Hypothalamus (tissue), 51 donors: Measurements from ENCODE around the gene KIF18B.
A peak's percentile ranks its signal among the peaks of the same experiment; 100 is the strongest.
"Not testable (repeated sequence)": the region's sequence is repeated elsewhere in the genome, so short reads cannot be mapped to it uniquely, and the experiment has no call there.

ENCODE experiments used
- DNase-seq, 51 donors: peaks; one replicate each; lab custom pipeline; 2025; lab: John Stamatoyannopoulos, UW

Gene KIF18B

GRCh38 chr17:44970136-44970741 is 22.7 kb upstream of the KIF18B start:
- DNase-seq: peak in 28 of 51 donors; percentile 6 to 61 (median 35)

- no peak for DNase-seq
Measured at GRCh38 chr17:44969144-44969780, 21.7 kb upstream of the KIF18B start.

GRCh38 chr17:44968225-44969143 is 20.9 kb upstream of the KIF18B start, which contains the start of gene C1QL1:
TSS of gene C1QL1 (minus strand) at chr17:44968303. CDS start at chr17:44968048, 255 bp downstream.
- DNase-seq: peak in 48 of 51 donors; percentile 10 to 87 (median 71)

GRCh38 chr17:44967907-44968224 is 20.3 kb upstream of the KIF18B start:
- no peak for DNase-seq

GRCh38 chr17:44967026-44967906 is 19.7 kb upstream of the KIF18B start:
- no peak for DNase-seq

GRCh38 chr17:44966348-44967025 is 18.9 kb upstream of the KIF18B start:
- no peak for DNase-seq

- DNase-seq: no peak
Measured at GRCh38 chr17:44965481-44966234, 18.1 kb upstream of the KIF18B start.

GRCh38 chr17:44961921-44962350 is 14.4 kb upstream of the KIF18B start:
- DNase-seq: no peak

GRCh38 chr17:44960691-44961090 is 13.1 kb upstream of the KIF18B start:
- no peak for DNase-seq

- peak in 1 of 51 donors; percentile 35 for DNase-seq
Measured at GRCh38 chr17:44959821-44960531, 12.4 kb upstream of the KIF18B start.

GRCh38 chr17:44956998-44957981 is 9.7 kb upstream of the KIF18B start:
- peak in 17 of 51 donors; percentile 11 to 58 (median 22) for DNase-seq

GRCh38 chr17:44955674-44956425 is 8.3 kb upstream of the KIF18B start:
- DNase-seq: peak in 1 of 51 donors; percentile 26

- DNase-seq: no peak
Measured at GRCh38 chr17:44952946-44953475, 5.4 kb upstream of the KIF18B start.

- DNase-seq: no peak
Measured at GRCh38 chr17:44948315-44948795, 782 bp upstream of the KIF18B start.

- not testable (repeated sequence) for DNase-seq
Measured at GRCh38 chr17:44945652-44946051, 1.9 kb downstream of the KIF18B start.

- no peak for DNase-seq
Measured at GRCh38 chr17:44942456-44942855, 5.1 kb downstream of the KIF18B start.
